Measurements from ENCODE around the gene PPP2R2C. TPM values are rescaled to one million over a fixed set of nuclear protein-coding genes. Genes with fewer than 3 reads are reported as not detected.

Gene PPP2R2C
- total RNA-seq, 5 donors from 2014 or later (not counting 1 experiment from before 2014, with no cell fraction given) = 0.20 TPM; not detected in 4

GRCh38 chr4:6357476-6357875, 114.9 kb downstream of the PPP2R2C start:
- no peak overlapping the region for H3K27ac Mint-ChIP-seq
- CTCF ChIA-PET = no interaction called here
- POLR2A ChIA-PET = no interaction called here

GRCh38 chr4:6356076-6356560, 116.3 kb downstream of the PPP2R2C start:
- Mint-ChIP-seq H3K4me3 (no peak overlapping the region), H3K4me1 (no peaks in the 10 kb centered on the region), H3K36me3 (no peaks in the 10 kb centered on the region), H3K9me3 (no peaks in the 10 kb centered on the region), H3K27ac (no peak overlapping the region), H3K27me3 (peaks cover 19 to 29% of the 10 kb centered on the region in 2 donors)
- CTCF ChIA-PET = no interaction called here
- no peak overlapping the region for H3K4me3 ChIP-seq (ENCODE audit: control insufficient read depth in 1 of 2, extremely low read depth in 1 of 2, low read length in 1 of 2)
- ATAC-seq (replicated peaks in 1 of 4) (no peak), DNase-seq (no peak)
- POLR2A ChIA-PET = no interaction called here
- WGBS (ENCODE audit: insufficient coverage) = 61% methylated on average over 6 of the region's 11 CpGs
- H3K27ac ChIP-seq (ENCODE audit: low read length) = no peak overlapping the region
- peaks cover 0 to 49% of the 10 kb centered on the region in 2 experiments for H3K27me3 ChIP-seq (replicated peaks in 1 of 2; ENCODE audit: control insufficient read depth in 2 of 2, extremely low read depth in 1 of 2, insufficient read depth in 2 of 2, low read length in 1 of 2)
- H3K4me1 ChIP-seq (ENCODE audit: control insufficient read depth in 1 of 2, extremely low read depth in 1 of 2, insufficient read depth in 2 of 2, low read length in 2 of 2) = no peaks in the 10 kb centered on the region
- no peaks in the 10 kb centered on the region for H3K36me3 ChIP-seq (ENCODE audit: control insufficient read depth in 2 of 2, extremely low read depth in 1 of 2, insufficient read depth in 1 of 2, low read length in 1 of 2)
- H3K9me3 ChIP-seq = no peaks in the 10 kb centered on the region

More at GRCh38 chr4:6357476-6357875, 114.9 kb downstream of the PPP2R2C start:
- no peaks in the 10 kb centered on the region for H3K36me3 ChIP-seq (ENCODE audit: control insufficient read depth in 2 of 2, extremely low read depth in 1 of 2, insufficient read depth in 1 of 2, low read length in 1 of 2)
- H3K4me3 ChIP-seq (ENCODE audit: control insufficient read depth in 1 of 2, extremely low read depth in 1 of 2, low read length in 1 of 2) = no peak overlapping the region
- Mint-ChIP-seq H3K9me3 (no peaks in the 10 kb centered on the region), H3K4me3 (no peak overlapping the region), H3K36me3 (no peaks in the 10 kb centered on the region), H3K27me3 (peaks cover 16 to 22% of the 10 kb centered on the region in 2 donors), H3K4me1 (no peaks in the 10 kb centered on the region)
- DNase-seq (no peak), ATAC-seq (replicated peaks in 1 of 4) (no peak)
- 60% methylated on average over 2 of the region's 6 CpGs for WGBS (ENCODE audit: insufficient coverage)
- H3K27me3 ChIP-seq (replicated peaks in 1 of 2; ENCODE audit: control insufficient read depth in 2 of 2, extremely low read depth in 1 of 2, insufficient read depth in 2 of 2, low read length in 1 of 2) = peaks cover 0 to 48% of the 10 kb centered on the region in 2 experiments
- H3K27ac ChIP-seq (ENCODE audit: low read length) = no peak overlapping the region
- no peaks in the 10 kb centered on the region for H3K4me1 ChIP-seq (ENCODE audit: control insufficient read depth in 1 of 2, extremely low read depth in 1 of 2, insufficient read depth in 2 of 2, low read length in 2 of 2)
- no peaks in the 10 kb centered on the region for H3K9me3 ChIP-seq

- WGBS (ENCODE audit: insufficient coverage) = 44% methylated on average over 1 of the region's 3 CpGs
These were observed 117.4 kb downstream of the PPP2R2C start for GRCh38 chr4:6355052-6355451.

GRCh38 chr4:6354626-6355025, 117.8 kb downstream of the PPP2R2C start:
- WGBS (ENCODE audit: insufficient coverage) = 72% methylated on average over 7 of the region's 8 CpGs
- no peaks in the 10 kb centered on the region for H3K9me3 Mint-ChIP-seq
- peaks cover 19 to 34% of the 10 kb centered on the region in 2 donors for H3K27me3 Mint-ChIP-seq

More at GRCh38 chr4:6355052-6355451, 117.4 kb downstream of the PPP2R2C start:
- Histone ChIP-seq H3K27me3 (replicated peaks in 1 of 2; ENCODE audit: control insufficient read depth in 2 of 2, extremely low read depth in 1 of 2, insufficient read depth in 2 of 2, low read length in 1 of 2) (peaks cover 0 to 52% of the 10 kb centered on the region in 2 experiments), H3K4me1 (ENCODE audit: control insufficient read depth in 1 of 2, extremely low read depth in 1 of 2, insufficient read depth in 2 of 2, low read length in 2 of 2) (no peaks in the 10 kb centered on the region), H3K27ac (ENCODE audit: low read length) (no peak overlapping the region), H3K9me3 (no peaks in the 10 kb centered on the region), H3K36me3 (ENCODE audit: control insufficient read depth in 2 of 2, extremely low read depth in 1 of 2, insufficient read depth in 1 of 2, low read length in 1 of 2) (no peaks in the 10 kb centered on the region), H3K4me3 (ENCODE audit: control insufficient read depth in 1 of 2, extremely low read depth in 1 of 2, low read length in 1 of 2) (no peak overlapping the region)
- peaks cover 16 to 34% of the 10 kb centered on the region in 2 donors for H3K27me3 Mint-ChIP-seq
- no peak overlapping the region for H3K4me3 Mint-ChIP-seq
- H3K27ac Mint-ChIP-seq = no peak overlapping the region
- H3K4me1 Mint-ChIP-seq = no peaks in the 10 kb centered on the region
- no peak for DNase-seq
- CTCF ChIA-PET = no interaction called here
- no peaks in the 10 kb centered on the region for H3K9me3 Mint-ChIP-seq
- no peaks in the 10 kb centered on the region for H3K36me3 Mint-ChIP-seq
- POLR2A ChIA-PET = no interaction called here
- no peak for ATAC-seq (replicated peaks in 1 of 4)

DNA sequence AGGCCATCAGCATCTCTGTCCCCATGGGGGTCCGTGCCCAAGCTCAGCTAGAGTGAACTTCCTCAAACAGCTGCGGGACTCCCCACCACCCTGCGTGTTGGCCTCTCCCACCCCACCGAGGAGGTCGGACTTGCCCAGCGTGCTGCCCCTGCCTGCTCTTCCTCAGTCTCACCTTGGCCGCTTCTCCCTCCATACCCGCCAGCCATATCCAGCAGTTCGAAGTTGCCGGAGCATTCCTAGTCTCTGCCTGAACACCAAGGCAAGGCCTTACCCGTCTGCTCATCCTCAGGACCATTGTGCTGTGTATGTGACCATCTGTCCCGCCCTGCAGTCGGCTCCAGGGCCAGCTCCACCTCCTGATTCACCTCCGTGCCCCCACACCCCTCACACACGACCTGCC, 118.3 kb downstream of the PPP2R2C start:
- CTCF ChIA-PET = no interaction called here
- H3K36me3 Mint-ChIP-seq = no peaks in the 10 kb centered on the region

More at GRCh38 chr4:6354626-6355025, 117.8 kb downstream of the PPP2R2C start:
- no peaks in the 10 kb centered on the region for H3K4me1 ChIP-seq (ENCODE audit: control insufficient read depth in 1 of 2, extremely low read depth in 1 of 2, insufficient read depth in 2 of 2, low read length in 2 of 2)
- CTCF ChIA-PET = no interaction called here
- Mint-ChIP-seq H3K27ac (no peak overlapping the region), H3K36me3 (no peaks in the 10 kb centered on the region), H3K4me3 (no peak overlapping the region), H3K4me1 (no peaks in the 10 kb centered on the region)
- ATAC-seq (replicated peaks in 1 of 4) = no peak
- H3K9me3 ChIP-seq = no peaks in the 10 kb centered on the region
- POLR2A ChIA-PET = no interaction called here
- H3K4me3 ChIP-seq (ENCODE audit: control insufficient read depth in 1 of 2, extremely low read depth in 1 of 2, low read length in 1 of 2) = no peak overlapping the region
- H3K27me3 ChIP-seq (replicated peaks in 1 of 2; ENCODE audit: control insufficient read depth in 2 of 2, extremely low read depth in 1 of 2, insufficient read depth in 2 of 2, low read length in 1 of 2) = peaks cover 0 to 50% of the 10 kb centered on the region in 2 experiments
- no peak overlapping the region for H3K27ac ChIP-seq (ENCODE audit: low read length)
- H3K36me3 ChIP-seq (ENCODE audit: control insufficient read depth in 2 of 2, extremely low read depth in 1 of 2, insufficient read depth in 1 of 2, low read length in 1 of 2) = no peaks in the 10 kb centered on the region
- DNase-seq = no peak

DNA sequence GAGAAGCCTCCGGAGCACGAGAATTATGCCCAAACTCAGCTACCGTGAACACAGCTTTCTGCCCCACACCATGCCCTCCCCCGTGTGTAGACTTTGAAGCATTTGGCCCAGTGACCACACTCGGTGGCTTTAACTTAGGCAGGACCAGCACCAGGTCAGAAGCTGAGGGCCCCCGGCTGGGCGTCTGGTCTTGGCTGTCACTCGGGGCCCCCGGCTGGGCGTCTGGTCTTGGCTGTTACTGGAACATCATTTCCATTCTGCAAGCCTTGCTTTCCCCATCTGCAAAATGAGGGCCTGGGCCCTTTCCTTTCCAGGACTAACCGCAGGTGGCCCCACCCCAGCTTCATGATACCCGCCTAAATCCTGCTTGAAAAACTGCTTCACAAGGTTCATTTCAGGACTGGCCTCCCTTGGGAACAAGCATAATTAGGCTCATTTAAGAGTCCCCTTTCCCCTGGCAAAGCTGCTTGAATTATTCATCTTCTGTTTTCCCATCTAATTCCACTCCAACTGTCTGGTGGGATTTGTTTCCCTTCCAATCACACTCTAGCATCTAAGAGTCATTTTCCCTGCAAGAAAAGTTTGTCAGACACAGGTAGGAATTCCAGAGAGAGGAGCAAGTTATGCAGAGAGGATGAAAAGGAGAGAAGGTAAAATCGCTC, 120.3 kb downstream of the PPP2R2C start:
- no peaks in the 10 kb centered on the region for H3K36me3 Mint-ChIP-seq
- no peak for ATAC-seq (replicated peaks in 1 of 4)

More for the DNA sequence above, 118.3 kb downstream of the PPP2R2C start:
- Histone ChIP-seq H3K4me1 (ENCODE audit: control insufficient read depth in 1 of 2, extremely low read depth in 1 of 2, insufficient read depth in 2 of 2, low read length in 2 of 2) (no peaks in the 10 kb centered on the region), H3K4me3 (ENCODE audit: control insufficient read depth in 1 of 2, extremely low read depth in 1 of 2, low read length in 1 of 2) (no peak overlapping the region), H3K9me3 (no peaks in the 10 kb centered on the region), H3K27ac (ENCODE audit: low read length) (no peak overlapping the region), H3K27me3 (replicated peaks in 1 of 2; ENCODE audit: control insufficient read depth in 2 of 2, extremely low read depth in 1 of 2, insufficient read depth in 2 of 2, low read length in 1 of 2) (peaks cover 0 to 50% of the 10 kb centered on the region in 2 experiments), H3K36me3 (ENCODE audit: control insufficient read depth in 2 of 2, extremely low read depth in 1 of 2, insufficient read depth in 1 of 2, low read length in 1 of 2) (no peaks in the 10 kb centered on the region)
- Mint-ChIP-seq H3K4me1 (no peaks in the 10 kb centered on the region), H3K27ac (no peak overlapping the region), H3K27me3 (peaks cover 19 to 34% of the 10 kb centered on the region in 2 donors), H3K4me3 (no peak overlapping the region), H3K9me3 (no peaks in the 10 kb centered on the region)
- no peak for ATAC-seq (replicated peaks in 1 of 4)
- WGBS (ENCODE audit: insufficient coverage) = 59% methylated on average over 11 of the region's 15 CpGs
- DNase-seq = no peak
- POLR2A ChIA-PET = no interaction called here

More for the DNA sequence above, 120.3 kb downstream of the PPP2R2C start:
- Histone ChIP-seq H3K4me1 (ENCODE audit: control insufficient read depth in 1 of 2, extremely low read depth in 1 of 2, insufficient read depth in 2 of 2, low read length in 2 of 2) (no peaks in the 10 kb centered on the region), H3K27me3 (replicated peaks in 1 of 2; ENCODE audit: control insufficient read depth in 2 of 2, extremely low read depth in 1 of 2, insufficient read depth in 2 of 2, low read length in 1 of 2) (peaks cover 0 to 64% of the 10 kb centered on the region in 2 experiments), H3K27ac (ENCODE audit: low read length) (no peak overlapping the region), H3K9me3 (no peaks in the 10 kb centered on the region), H3K36me3 (ENCODE audit: control insufficient read depth in 2 of 2, extremely low read depth in 1 of 2, insufficient read depth in 1 of 2, low read length in 1 of 2) (no peaks in the 10 kb centered on the region), H3K4me3 (ENCODE audit: control insufficient read depth in 1 of 2, extremely low read depth in 1 of 2, low read length in 1 of 2) (no peak overlapping the region)
- no peak for DNase-seq
- Mint-ChIP-seq H3K9me3 (no peaks in the 10 kb centered on the region), H3K27me3 (peaks cover 20 to 39% of the 10 kb centered on the region in 2 donors), H3K4me1 (no peaks in the 10 kb centered on the region), H3K27ac (no peak overlapping the region), H3K4me3 (no peak overlapping the region)
- POLR2A ChIA-PET = no interaction called here
- 72% methylated on average over 12 of the region's 13 CpGs for WGBS (ENCODE audit: insufficient coverage)
- CTCF ChIA-PET = no interaction called here
